ENCODE data around the gene LEO1.

The LEO1 gene

DNA sequence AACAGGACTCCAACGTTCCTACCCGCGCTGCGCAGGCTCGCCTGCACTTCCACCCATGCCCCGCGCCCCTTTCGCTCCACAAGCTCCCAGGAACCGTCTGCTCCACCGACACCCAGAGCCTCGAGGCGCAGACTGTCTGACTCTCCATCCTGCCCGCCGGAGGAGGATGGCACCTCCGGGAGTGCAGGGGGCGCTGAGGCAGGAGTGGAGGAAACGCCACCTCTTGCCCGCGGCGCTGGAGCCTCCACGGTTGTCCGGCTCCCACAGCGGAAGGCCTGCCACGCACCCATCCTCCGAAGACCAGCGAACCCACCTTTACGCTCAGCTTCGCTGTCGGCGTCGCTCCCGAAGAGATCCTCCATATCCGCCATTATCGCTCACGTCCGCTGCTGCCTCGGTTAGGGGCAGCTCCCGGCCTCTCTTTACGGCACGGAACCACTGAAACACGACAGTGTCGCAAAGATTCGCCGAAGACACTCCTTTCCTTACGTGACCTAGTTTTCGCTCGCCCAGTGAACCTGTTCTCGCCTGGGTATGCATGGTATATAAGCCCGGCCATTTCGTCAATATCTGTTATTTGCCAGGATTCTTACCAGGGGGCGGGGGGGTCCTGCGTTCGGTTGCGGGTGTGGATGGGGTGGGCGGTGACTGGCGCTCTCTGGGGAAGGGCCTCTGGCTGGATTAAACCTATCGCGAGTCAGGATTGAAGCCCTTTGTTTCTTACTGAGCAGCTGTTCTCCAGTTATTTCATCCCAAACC, at the start of gene LEO1:
LEO1 (minus strand) TSS at position 404 of the 759 bp plus-strand sequence; CDS start at position 371, 33 bp downstream.
- peak; percentile 96 for DNase-seq

DNA sequence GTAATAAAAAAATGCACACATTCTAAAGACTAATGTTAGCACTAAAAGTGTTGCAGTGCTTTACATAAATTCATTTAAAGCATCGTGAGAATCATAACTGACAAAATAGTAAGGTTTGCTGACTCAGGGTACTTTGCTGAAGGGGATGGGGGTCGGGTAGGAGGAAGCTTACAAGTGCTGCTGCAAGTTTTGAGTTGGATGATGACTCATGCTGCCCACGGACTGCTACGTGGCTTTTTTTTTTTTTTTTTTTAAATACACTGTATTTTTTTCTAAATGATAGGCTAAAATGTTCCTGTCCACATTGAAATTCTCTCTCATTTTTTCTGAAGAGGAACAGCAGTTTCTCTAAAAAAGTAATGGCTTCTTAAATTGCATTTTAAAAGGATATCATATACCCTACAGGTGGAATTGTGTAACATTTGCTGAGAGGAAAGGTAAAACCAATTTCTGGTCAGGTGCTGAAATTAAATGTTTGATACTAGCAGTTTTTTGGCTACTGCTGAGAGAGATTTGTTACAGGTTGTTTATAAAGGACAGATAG, 49.6 kb upstream of the LEO1 start:
- DNase-seq = peak; percentile 90

DNA sequence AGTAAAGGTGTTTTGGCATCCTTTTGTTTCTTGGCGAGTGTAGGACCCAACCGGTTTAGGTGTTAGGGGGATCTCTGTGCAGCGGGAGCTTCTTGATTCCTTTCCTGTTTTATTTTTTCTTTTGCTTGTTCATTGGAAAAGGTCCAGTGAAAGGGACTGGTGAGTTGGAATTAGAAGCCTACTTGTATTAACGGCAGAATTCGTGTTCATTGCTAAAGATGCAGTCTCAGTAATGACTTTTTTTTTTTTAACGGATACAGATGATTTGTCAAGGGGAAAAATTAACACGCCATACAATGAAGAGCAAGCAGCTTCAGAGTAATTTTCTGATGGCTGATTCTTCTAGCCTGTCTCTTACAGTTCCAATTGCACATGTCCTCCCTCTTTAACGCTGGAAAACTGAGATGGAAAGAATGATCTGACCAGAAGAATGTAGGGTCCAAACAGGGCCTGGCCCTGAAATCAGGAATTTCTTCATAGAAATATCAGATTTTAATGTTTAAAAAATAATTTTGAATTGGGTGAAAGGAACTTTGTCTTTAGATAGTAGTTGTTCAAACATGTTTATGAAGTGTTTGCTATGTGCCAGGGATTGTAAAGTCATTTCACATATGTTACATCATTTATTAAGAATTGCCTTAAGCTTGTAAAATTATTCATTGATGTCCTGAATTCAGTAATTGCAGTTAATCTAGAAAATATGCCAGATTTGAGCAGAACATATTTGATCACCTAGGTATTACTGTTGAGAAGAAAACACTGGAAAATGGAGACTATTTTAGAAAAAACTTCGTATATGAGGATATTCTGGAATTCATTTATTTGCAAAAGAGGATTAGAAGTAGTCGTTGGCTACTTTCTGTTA, 48.9 kb upstream of the LEO1 start:
- no peak for DNase-seq

DNA sequence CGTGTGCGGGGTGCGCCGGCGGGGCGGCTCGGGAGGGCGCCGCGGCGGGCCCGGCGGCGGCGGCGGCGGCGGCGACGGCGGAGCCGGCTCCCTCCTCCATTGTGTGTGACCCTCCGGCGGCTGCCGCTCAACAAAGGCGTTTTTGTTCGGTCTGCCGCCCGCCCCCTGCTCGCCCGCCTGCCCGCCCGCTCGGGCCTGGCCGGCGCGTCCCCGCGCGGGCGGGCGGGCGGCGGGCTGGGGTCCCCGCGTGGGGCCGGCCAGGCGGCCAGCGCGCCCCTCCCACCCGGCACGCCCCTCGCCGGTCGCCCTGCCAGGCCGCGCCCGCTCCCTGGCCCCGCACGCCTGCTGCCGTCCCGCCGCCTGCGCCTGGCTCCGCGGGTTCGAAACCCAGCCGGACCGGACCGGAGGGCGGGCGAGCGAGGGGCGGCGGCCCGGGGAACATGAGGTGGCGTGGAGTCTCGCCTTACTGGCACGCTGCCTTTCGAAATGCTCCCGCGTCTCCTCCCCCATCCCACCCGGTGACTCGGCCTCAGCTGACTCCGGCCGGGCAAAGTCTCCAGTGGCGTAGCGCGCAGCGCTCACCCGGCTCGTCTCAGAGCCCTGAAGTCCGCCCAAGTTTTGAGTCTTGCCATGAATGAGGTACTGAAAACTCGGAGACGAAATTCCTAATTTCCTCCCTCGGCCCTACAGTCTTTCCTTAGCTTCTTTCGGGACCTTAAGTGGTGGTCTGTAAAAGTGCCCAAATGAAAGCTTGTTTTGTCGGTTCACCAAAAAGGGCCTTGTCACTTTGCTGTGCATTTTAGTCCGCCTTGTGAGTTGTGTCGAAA, 48.0 kb upstream of the LEO1 start:
- peak; percentile 78 for DNase-seq

DNA sequence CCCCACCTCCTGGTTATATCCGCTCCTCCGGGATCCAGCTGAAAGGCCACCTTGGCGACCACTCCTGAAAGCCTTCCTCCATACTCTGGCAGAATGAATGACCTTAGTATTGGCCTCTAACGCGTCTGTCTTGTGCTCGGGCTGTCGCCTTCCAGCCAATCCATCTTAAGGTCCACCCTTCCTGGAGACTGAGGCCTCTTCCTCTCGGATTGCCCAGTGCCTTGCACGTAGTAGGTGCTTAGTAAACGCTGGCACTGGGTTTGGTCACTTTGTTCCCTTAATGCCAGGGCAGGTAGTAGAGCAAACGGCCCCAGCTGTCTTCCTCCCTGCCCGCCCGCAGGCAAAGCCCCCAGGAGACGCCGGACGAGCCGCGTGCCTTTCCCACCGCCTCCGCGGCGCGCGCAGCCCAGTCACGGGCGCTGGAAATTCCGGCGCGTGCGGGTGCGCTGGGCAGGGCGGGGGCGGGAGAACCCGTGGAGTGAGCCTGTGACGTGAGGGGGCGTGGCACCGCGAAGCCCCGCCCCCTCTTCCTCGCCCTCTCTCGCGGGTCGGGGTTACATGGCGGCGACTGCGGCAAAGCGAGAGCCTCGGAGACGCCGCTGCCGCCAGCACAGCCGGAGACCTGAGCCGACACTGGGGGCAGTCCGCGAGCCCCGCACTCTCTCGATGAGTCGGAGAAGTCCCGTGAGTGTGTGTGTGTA, 47.3 kb upstream of the LEO1 start, which contains the start of gene MAPK6:
MAPK6 (plus strand) TSS at position 527 of the 701 bp plus-strand sequence. CDS start 27,242 bp downstream, outside the sequence.
- DNase-seq = peak; percentile 96

DNA sequence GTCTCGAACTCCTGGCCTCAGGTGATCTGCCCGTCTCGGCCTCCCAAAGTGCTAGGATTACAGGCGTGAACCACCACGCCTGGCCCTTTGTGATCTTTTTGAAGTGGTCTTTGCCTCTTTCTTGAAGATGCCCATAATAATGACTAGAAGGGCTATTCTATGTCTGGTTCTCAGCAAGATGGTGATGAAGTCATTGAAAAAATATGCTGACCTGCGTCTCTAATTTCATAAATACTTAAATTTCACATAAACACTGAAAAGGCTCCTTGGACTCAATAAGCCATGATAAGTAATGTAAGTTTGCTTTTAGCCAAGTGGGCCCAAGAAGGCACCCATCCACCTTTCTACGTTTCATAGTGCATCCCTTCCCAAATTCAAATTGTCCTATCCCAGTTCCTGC, 46.7 kb upstream of the LEO1 start:
- no peak for DNase-seq

DNA sequence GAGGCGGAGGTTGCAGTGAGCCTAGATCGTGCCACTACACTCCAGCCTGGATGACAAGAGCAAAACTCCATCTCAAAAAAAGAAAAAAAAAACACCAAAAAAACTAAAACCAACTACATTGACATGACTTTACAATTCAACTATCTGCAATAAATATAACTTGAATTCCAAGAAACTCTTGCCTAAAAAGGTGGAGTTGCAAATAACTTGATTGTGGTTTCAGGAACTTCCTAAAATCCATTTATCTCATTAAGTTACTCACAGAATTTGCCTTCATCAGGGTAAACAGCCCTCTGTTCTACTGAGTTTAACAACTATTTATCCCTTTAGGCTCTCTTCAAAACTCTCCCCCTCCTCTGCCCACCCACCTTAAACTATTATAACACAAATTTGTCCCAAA, 44.7 kb upstream of the LEO1 start:
- DNase-seq = no peak

DNA sequence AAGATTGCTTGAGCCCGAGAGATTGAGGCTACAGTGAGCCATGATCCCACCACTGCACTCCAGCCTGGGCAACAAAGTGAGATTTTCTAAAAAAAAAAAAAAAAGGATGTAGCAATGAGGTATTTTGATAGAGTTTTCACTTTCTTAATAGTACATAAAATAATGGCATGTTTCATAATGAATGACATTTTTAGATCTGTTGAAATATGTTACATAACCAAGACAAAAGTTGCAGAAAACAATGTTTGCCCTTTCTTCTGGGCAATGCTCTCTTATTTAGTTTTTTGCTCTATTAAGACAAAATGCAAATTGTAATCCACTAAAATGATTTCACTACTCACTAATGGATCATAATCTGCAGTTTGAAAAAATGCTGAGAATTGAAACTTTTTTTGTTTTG, 43.0 kb upstream of the LEO1 start:
- DNase-seq = no peak

DNA sequence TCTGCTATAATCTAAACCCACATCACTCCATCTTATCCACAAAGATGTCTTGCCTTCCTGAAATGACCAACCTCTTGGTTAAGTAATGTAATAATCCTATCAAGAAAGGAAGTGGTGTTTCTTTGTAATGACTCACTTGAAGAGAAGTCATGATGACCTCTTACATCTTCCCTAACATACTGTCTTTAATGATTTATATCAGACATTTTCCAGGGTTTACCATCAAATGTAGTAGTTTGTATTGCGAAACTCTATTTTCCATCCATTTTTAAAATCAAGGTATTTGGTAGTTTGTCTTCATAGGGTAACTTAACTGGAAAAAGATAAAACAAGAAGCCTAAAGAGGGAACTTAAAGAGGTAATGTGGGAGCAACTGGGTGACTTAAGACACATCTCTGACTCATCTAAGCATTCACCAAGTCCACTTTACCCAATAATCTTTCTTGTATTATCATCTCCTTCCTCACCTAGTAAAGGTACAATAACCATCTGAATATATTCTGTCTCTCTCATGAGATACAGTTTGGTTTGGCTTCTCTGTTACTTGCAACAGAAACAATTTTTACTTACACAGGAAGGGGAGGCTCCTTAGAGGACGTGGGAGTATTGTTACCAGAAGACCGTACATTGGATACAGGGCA, 41.7 kb upstream of the LEO1 start:
- peak; percentile 87 for DNase-seq

DNA sequence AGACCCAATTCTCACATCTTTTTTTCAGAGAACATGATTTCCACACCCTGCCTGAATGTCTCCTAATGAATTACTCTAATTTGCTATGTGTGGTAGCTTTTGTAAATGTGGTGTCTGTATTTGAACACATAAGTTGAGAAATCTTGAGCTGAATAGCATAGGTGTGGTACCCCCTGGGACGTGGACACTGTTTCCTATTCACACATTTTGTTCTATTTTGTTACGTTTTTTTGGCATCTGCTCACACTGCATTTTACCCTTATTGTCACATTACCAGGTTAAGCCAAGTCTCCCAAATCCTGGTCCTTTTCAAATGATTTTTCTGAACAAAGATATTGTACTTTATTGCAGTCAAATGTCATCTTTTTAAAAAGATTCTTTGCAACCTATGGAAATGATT, 40.6 kb upstream of the LEO1 start:
- no peak for DNase-seq

DNA sequence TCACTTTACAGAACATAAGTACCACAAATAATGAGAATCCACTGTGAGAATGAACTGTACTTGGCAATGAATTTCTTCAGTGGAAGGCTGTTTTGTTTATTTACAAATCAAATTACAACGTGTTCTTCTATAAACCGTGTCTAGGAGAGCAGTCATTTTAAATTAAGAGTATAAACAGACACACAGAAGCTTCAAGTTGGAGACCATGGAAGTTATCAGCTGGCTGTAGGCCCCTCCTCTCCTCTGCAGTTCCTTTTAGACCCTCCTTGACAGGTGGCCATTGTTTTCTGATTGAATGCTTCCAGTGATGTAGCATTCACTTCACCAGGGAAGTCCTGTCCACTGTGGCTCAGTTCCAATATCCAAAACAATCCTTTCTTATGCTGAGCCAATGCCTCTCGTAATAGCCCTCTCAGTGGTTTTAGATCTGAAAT, 40.1 kb upstream of the LEO1 start:
- no peak for DNase-seq

DNA sequence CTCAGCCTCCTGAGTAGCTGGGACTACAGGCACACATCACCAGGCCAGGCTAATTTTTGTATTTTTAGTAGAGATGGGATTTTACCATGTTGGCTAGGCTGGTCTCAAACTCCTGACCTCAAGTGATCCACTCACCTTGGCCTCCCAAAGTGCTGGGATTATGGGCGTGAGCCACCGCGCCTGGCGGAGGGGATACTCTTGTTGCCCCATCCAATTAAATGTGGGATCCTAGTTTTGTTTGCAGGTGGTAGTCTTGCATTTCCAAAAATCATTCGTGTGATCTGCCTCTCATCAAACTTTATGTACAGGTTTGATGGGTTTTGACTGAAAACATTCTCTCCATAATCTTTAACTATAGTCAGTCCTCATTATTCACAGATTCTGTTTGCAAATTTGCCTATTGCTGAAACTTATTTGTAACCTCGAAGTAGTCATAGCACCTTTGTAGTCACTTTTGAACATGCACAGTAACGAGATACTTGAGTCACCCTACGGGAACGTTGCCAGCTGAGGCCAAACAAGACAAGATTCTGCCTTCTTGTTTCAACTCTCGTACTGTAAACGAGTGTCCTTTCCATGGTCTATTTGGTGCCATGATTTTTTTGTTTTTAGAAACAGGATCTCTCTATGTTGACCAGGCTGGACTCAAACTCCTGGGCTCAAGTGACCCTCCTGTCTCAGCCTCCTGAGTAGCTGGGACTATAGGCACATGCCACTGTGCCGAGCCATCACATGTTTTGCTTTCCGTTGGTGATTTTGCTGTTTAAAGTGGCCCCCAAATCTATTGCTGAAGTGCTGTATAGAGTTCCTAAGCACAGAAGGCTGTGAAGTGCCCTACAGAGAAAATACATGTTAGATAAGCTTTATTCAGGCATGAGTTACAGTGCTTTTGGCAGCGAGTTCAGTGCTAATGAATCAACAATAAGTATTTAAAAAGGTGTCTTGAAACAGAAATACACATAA, 39.3 kb upstream of the LEO1 start:
- DNase-seq = peak; percentile 81

DNA sequence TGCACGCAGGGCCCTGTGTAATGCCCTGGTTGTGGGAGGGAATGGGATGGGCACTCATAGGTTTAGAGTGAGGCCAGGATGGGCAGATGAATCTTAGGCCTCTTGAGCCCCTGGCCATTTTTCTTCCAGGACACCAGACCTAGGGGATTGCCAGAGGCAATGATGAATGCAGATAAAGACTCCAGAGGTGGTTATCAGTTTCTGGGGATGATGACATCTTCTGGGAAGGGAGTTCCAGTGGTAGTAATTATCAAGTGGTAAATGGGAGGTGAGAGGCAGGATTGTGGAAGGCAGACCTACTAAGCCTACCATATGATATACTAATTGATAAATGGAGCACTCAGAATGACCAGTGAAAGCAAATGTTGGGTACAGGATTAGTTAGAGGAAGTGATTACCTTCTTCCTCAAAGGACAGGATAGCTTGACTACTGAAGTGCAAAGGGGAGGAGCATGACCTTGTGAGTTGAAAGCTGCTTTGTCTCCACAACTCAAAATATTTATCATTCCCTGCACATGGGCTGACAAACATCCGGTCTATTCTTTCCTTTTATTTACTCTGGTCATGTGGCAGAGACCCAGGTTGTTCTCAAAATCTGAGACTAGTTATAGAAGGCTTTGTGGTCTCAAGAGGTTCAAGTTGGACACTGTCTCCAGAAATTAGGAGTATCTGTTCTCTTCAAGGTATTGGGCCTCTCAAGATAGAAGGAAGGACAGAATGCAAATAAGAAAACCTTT, 37.3 kb upstream of the LEO1 start:
- DNase-seq = no peak

DNA sequence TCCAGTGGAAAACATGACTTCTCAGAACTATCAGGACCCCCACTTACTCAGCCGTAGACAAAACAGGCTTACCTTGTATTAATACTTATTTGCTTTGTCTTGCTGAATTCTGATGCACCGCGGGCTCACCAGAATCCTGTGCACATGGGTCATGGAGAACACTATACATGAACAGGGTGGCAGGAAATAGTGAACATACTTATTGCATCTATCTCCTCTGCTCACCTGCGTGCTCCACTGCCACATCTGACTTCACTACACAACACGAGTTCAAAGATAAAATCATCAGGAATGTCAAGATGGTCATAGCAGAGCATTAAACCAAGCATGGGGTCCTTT, 36.8 kb upstream of the LEO1 start:
- no peak for DNase-seq

DNA sequence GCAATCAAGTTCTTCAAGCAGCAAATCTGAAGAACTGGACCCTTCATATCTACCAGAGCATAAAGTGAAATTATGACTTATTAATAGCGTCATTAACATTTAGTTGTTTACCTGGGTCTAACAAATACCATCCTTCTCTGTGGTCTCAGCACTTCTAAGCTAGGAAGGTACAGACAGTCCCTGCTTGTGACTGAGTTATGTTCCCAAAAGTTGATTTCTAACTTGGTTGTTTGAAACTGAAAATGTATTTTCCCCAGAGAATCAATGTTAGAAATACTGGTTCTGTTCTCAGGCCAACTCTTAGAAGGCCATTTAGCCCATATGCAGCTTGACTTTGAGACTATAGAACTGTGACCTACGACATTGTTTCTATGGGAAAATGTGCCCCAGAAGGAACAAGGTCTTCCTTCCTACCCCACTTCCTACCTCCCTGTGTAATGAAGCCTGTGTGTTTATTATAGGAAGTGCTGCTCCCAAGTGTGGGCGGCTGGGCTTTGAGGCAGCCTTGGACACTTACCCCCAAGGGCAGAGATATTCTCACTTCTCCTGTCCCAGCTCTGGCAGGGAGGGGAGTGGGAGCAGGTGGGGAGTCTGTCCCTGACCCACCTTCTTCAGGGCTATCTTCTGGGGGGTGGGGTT, 35.2 kb upstream of the LEO1 start:
- DNase-seq = no peak

DNA sequence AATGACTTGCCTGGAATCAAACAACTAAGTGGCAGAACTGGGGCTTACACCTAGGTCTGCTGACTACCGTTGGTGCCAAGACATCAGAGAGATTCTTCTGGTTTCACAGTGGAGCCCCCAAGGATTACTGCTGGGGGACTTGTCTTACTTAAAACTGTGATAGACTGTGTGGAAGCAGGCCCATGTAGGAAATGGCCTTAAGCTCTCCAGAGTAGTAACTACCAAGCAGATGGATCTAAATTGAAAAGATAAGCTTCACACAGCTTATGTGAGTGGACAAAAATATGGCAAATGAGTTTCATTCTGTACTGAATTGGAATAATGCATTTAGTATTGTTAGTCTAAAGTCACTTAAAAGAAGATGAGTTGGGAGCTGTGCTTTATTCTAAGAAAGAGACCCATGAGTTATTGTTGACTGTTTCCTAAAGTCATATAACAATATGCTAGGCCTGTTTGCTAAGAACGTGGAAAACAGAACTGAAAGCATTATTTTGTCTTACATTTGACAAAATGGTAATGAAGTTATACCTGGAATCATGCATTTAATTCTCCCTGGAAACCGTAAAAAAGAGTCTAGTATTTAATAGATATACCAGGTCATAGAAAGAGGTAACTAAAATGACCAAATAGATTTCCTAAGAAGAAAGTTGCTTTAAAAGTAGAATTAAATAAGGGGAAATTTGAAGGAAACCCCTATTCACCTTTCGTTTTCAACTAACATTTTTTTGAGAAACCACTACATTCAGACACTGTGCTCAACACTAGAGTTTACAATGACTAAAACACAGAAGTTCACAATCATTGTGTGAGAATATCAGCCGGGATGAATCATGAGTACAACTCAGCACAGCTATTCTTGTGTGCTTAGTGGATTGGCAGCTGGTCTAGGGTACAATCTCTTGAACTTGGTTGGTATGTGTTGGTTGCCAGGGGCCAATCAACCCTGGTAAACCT, 34.4 kb upstream of the LEO1 start:
- DNase-seq = peak; percentile 91

DNA sequence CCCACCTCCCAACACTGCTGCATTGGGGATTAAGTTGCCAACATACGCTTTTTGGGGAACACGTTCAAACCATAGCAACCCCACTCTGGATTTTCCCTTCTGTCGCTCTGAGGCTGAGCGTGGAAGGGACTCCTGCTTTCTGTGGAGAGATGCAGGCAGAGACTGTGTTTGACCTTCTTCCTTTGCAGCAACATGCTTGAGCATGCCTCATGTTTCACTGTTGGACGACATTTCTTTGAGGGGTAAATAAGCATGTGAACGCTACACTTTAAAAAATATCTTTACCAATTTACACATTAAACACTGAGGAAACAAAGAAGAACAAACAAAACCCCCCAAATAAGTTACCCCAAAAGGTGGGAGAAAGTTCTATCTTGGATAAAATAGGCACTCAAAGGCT, 33.2 kb upstream of the LEO1 start:
- no peak for DNase-seq

DNA sequence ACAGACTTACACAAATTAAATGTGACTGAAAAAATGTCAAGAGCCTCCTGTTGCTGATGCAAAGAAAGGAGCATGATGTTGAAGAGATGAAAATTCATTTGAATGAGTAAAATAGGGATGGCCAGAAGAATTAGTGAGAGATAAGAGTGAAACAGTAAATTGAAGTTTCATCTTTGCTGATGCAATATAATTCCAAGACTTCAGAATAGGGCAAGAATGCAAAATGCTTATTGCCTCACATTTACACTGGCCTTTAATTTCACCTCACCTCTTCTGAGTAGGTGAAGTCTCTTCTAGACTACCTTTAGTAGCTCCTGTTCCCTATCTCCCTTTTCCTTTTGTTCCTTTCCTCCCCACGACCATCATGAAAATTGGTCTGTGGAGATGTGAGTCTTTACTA, 32.1 kb upstream of the LEO1 start:
- no peak for DNase-seq

Measured in activated CD4-positive, alpha-beta T cell treated with anti-CD3 and anti-CD28 coated beads, Interleukin-2, Interleukin-6, amounts not matched to agents 100 ng/mL and 50 ng/mL, durations not matched to agents 16 hours and 8 hours (primary cell).